Neural progenitor cell (in vitro differentiated cells): ENCODE data around the gene KRTAP1-3. TPM values are rescaled to one million over a fixed set of nuclear protein-coding genes. Genes with fewer than 3 reads are reported as not detected.
A peak's percentile ranks its signal among the peaks of the same experiment; 100 is the strongest.
"Not testable (repeated sequence)": the region's sequence is repeated elsewhere in the genome, so short reads cannot be mapped to it uniquely, and the experiment has no call there.

ENCODE experiments used
- DNase-seq: peaks from one replicate; pipeline ENCODE4 v3.0.0-alpha.2; 2016; ENCODE audit warnings: low spot score
- H2AFZ ChIP-seq: fragments of 200-600 bp; sonication (generic); replicated peaks from 2 replicates; pipeline ENCODE4 v1.6.1; 2016; ENCODE audit warnings: antibody characterized with exemption
- H3F3A ChIP-seq: fragments of 200-600 bp; sonication (generic); 2 replicates; pipeline ENCODE4 v1.6.1; 2016; ENCODE audit warnings: antibody characterized with exemption, low read depth
- H3K27ac ChIP-seq: fragments of 200-600 bp; sonication (generic); 2 replicates; pipeline ENCODE4 v1.5.1; 2016; ENCODE audit warnings: mild to moderate bottlenecking
- H3K27me3 ChIP-seq: fragments of 200-600 bp; sonication (generic); 2 replicates; pipeline ENCODE4 v1.6.1; 2016; ENCODE audit warnings: mild to moderate bottlenecking, moderate library complexity
- H3K36me3 ChIP-seq: fragments of 200-600 bp; sonication (generic); 2 replicates; pipeline ENCODE4 v1.5.1; 2016
- H3K4me1 ChIP-seq: fragments of 200-600 bp; sonication (generic); 2 replicates; pipeline ENCODE4 v1.6.1; 2016; ENCODE audit warnings: mixed run types
- H3K4me2 ChIP-seq: fragments of 200-600 bp; sonication (generic); 2 replicates; pipeline ENCODE4 v1.6.1; 2016
- H3K4me3 ChIP-seq: fragments of 200-600 bp; sonication (generic); 2 replicates; pipeline ENCODE4 v1.5.1; 2016
- H3K79me2 ChIP-seq: fragments of 200-600 bp; sonication (generic); 2 replicates; pipeline ENCODE4 v1.6.1; 2016; ENCODE audit warnings: low read depth
- H3K9ac ChIP-seq: fragments of 200-600 bp; sonication (generic); 2 replicates; pipeline ENCODE4 v1.6.1; 2016
- H3K9me3 ChIP-seq: fragments of 200-600 bp; sonication (generic); 2 replicates; pipeline ENCODE4 v1.5.1; 2016; ENCODE audit warnings: low read depth
- H4K20me1 ChIP-seq: fragments of 200-600 bp; sonication (generic); 2 replicates; pipeline ENCODE4 v1.6.1; 2016; ENCODE audit warnings: low read depth
- H3K27ac Mint-ChIP-seq: 3 replicates; pipeline ENCODE4 v1.8.0; 2021; ENCODE audit warnings: mixed read lengths
- H3K27me3 Mint-ChIP-seq: 2 replicates; pipeline ENCODE4 v1.8.0; 2022; ENCODE audit warnings: low read depth, mild to moderate bottlenecking, inconsistent platforms, moderate library complexity, mixed read lengths; ENCODE audit not compliant: insufficient read depth
- H3K36me3 Mint-ChIP-seq: 3 replicates; pipeline ENCODE4 v1.8.0; 2021; ENCODE audit warnings: mixed read lengths
- H3K4me1 Mint-ChIP-seq: 3 replicates; pipeline ENCODE4 v1.8.0; 2021; ENCODE audit warnings: mixed read lengths
- H3K4me3 Mint-ChIP-seq: 3 replicates; pipeline ENCODE4 v1.8.0; 2021; ENCODE audit warnings: mild to moderate bottlenecking, moderate library complexity, mixed read lengths
- H3K9me3 Mint-ChIP-seq: 3 replicates; pipeline ENCODE4 v1.8.0; 2020; ENCODE audit warnings: mixed read lengths
- EZH2 ChIP-seq: fragments of 200-600 bp; sonication (generic); IDR thresholded peaks from 2 replicates; pipeline ENCODE4 v1.6.1; 2017; ENCODE audit warnings: antibody characterized with exemption, mild to moderate bottlenecking, moderate library complexity
- EZH2phosphoT487 ChIP-seq: fragments of 200-600 bp; sonication (generic); IDR thresholded peaks from 2 replicates; pipeline ENCODE4 v1.6.1; 2017; ENCODE audit warnings: antibody characterized with exemption
- total RNA-seq: library from RNA; depleted of rRNA; stranded (reverse); fragments of >200 nt; gene quantifications from 2 replicates; pipeline ENCODE4 v1.2.3, GENCODE V29; 2015; ENCODE audit warnings: low replicate concordance
- TF ChIP-seq, protein P1 (sequence below): fragments of 200-600 bp; sonication (generic); IDR thresholded peaks from 2 replicates; pipeline ENCODE4 v1.5.1; 2017; ENCODE audit warnings: antibody characterized with exemption, mild to moderate bottlenecking

The KRTAP1-3 gene
- total RNA-seq, 1 donor from 2014 or later, result not detected

- Histone ChIP-seq H3K4me2 (no peak overlapping the region), H3K27me3 (no peaks in the 10 kb centered on the region), H4K20me1 (no peaks in the 10 kb centered on the region), H2AFZ (no peak overlapping the region), H3K9ac (no peak overlapping the region), H3K4me3 (no peak overlapping the region), H3F3A (no peaks in the 10 kb centered on the region), H3K9me3 (no peaks in the 10 kb centered on the region), H3K4me1 (no peaks in the 10 kb centered on the region), H3K36me3 (no peaks in the 10 kb centered on the region), H3K79me2 (no peaks in the 10 kb centered on the region), H3K27ac (no peak overlapping the region)
- no peak for DNase-seq
- TF ChIP-seq, protein P1, sequence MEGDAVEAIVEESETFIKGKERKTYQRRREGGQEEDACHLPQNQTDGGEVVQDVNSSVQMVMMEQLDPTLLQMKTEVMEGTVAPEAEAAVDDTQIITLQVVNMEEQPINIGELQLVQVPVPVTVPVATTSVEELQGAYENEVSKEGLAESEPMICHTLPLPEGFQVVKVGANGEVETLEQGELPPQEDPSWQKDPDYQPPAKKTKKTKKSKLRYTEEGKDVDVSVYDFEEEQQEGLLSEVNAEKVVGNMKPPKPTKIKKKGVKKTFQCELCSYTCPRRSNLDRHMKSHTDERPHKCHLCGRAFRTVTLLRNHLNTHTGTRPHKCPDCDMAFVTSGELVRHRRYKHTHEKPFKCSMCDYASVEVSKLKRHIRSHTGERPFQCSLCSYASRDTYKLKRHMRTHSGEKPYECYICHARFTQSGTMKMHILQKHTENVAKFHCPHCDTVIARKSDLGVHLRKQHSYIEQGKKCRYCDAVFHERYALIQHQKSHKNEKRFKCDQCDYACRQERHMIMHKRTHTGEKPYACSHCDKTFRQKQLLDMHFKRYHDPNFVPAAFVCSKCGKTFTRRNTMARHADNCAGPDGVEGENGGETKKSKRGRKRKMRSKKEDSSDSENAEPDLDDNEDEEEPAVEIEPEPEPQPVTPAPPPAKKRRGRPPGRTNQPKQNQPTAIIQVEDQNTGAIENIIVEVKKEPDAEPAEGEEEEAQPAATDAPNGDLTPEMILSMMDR, result no peak
- TF ChIP-seq EZH2, result no peak
- no peak for TF ChIP-seq EZH2phosphoT487
- Mint-ChIP-seq H3K27ac (no peak overlapping the region), H3K4me1 (peaks cover 5% of the 10 kb centered on the region), H3K27me3 (peaks cover 2% of the 10 kb centered on the region), H3K36me3 (no peaks in the 10 kb centered on the region), H3K4me3 (no peak overlapping the region), H3K9me3 (no peaks in the 10 kb centered on the region)
These were observed 13.8 kb upstream of the KRTAP1-3 start for GRCh38 chr17:41048441-41048840.

- not testable (repeated sequence) for H4K20me1 ChIP-seq, H3K9me3 ChIP-seq, H3F3A ChIP-seq, H3K4me1 Mint-ChIP-seq, H3K36me3 ChIP-seq, H3K4me1 ChIP-seq, H3K9ac ChIP-seq, H3K27me3 ChIP-seq, DNase-seq, H3K27ac ChIP-seq, H3K4me3 ChIP-seq, H2AFZ ChIP-seq, H3K4me3 Mint-ChIP-seq, H3K79me2 ChIP-seq, H3K36me3 Mint-ChIP-seq, H3K4me2 ChIP-seq, H3K27me3 Mint-ChIP-seq, H3K9me3 Mint-ChIP-seq
- H3K27ac Mint-ChIP-seq, result peak within 1 kb of the TSS; percentile 72
These were observed 12.2 kb upstream of the KRTAP1-3 start, which contains the start of gene KRTAP2-1 for GRCh38 chr17:41046735-41047465. Gene KRTAP2-1 (minus strand): TSS chr17:41047316. CDS start chr17:41047267, 49 bp downstream.

DNA sequence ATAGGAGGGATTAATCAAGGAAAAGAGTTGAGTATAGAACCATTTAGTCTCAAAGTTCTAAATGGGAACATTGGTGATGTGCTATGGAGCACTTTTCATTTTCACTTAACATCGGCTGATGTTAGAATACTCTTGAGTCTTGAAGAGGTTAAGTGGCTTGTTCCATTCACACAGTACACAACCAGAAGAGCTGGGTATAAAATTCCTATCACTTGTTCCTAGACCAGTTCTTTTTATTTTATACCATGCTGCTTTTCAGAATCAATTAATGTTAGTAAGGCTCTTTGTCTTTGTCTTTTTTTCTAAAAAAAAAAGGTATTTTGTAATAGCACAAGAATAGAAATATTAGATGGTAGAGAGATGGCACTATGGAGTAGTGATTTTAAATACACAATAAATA, 8.3 kb upstream of the KRTAP1-3 start:
- Mint-ChIP-seq H3K9me3 (no peaks in the 10 kb centered on the region), H3K4me1 (no peaks in the 10 kb centered on the region), H3K4me3 (no peak overlapping the region), H3K27me3 (peaks cover 4% of the 10 kb centered on the region), H3K27ac (no peak overlapping the region), H3K36me3 (no peaks in the 10 kb centered on the region)
- H3K79me2 ChIP-seq, result no peaks in the 10 kb centered on the region
- no peaks in the 10 kb centered on the region for H3F3A ChIP-seq
- no peaks in the 10 kb centered on the region for H3K36me3 ChIP-seq
- no peaks in the 10 kb centered on the region for H3K9me3 ChIP-seq
- H3K9ac ChIP-seq, result no peak overlapping the region
- H4K20me1 ChIP-seq, result no peaks in the 10 kb centered on the region
- no peaks in the 10 kb centered on the region for H3K27me3 ChIP-seq
- no peak for DNase-seq
- H2AFZ ChIP-seq, result no peak overlapping the region
- TF ChIP-seq EZH2phosphoT487 (no peak), EZH2 (no peak)
- TF ChIP-seq, protein P1, result no peak
- H3K4me1 ChIP-seq, result no peaks in the 10 kb centered on the region
- no peak overlapping the region for H3K4me3 ChIP-seq
- no peak overlapping the region for H3K27ac ChIP-seq
- no peak overlapping the region for H3K4me2 ChIP-seq

DNA sequence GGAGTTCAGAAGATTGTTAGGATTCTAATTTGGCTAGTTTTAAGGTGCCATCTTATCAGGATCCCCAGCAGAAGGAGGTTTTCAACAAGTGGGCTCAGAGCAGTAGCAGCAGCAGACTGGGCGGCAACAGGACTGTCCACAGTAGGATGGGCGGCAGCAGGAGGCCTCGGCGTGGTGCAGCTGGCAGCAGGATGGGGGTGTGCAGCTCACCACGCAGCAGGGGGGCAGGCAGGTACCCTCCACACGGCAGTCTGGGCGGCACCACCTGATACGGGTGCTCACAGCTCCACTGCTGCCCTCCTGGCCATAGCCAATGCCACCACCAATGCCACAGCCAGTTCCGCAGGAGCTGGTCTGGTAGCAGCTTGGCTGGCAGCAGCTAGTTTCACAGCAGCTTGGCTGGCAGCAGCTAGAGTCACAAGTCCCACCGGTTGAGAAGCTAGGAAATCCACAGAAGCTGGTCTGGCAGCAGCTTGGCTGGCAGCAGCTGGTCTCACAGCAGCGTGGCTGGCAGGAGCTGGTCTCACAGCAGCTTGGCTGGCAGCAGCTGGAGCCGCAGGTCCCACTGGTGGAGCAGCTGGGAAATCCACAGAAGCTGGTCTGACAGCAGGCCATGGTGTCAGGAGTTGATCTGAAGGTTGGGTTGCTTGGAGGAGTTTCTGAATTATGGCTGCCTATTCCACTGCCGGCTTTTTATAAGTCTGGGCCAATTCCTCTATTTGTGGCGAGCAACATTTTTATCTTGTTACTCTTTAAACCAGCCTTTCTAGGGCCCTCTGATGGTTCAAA, 6.3 kb upstream of the KRTAP1-3 start, which contains the start of gene KRTAP1-1:
Gene KRTAP1-1 (minus strand): TSS at position 668 of the 789 bp plus-strand sequence. CDS start 53 bp downstream, at position 615.
- not testable (repeated sequence) for H3K27me3 Mint-ChIP-seq, H3K27ac ChIP-seq, H3K4me3 Mint-ChIP-seq, H3K9ac ChIP-seq, DNase-seq, H3F3A ChIP-seq, H3K27me3 ChIP-seq, H3K36me3 Mint-ChIP-seq, H3K79me2 ChIP-seq, H3K9me3 ChIP-seq, H3K4me1 ChIP-seq, H3K4me3 ChIP-seq, H3K9me3 Mint-ChIP-seq, H3K4me1 Mint-ChIP-seq, H3K4me2 ChIP-seq, H4K20me1 ChIP-seq, H3K36me3 ChIP-seq, H2AFZ ChIP-seq, H3K27ac Mint-ChIP-seq
